Fibroblast of gingiva (primary cell): ENCODE results near the gene CRY1.

Experiments
- DNase-seq: peaks from one replicate; pipeline ENCODE4 v3.0.0-alpha.2; 2011; ENCODE audit warnings: low read depth

The CRY1 gene

DNA sequence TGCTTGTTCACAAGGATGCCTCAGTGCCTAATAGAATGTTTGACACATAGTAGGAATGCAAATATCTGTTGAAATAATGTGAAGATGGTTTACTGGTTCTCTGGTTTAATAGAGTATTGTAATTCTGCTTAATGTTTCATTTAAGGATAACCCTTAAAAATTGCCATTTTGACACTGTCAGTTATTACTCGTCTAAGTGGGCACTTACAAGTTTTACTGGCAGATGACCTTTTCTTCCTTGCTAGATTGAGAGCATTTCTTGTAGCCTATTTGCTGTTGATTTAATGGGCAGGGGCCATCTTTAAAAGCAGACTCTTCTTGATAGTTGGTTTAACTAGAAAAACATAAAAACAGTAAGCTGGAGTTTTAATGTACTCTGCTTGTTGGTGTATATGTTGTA lies 135.8 kb downstream of the CRY1 start:
- no peak for DNase-seq

DNA sequence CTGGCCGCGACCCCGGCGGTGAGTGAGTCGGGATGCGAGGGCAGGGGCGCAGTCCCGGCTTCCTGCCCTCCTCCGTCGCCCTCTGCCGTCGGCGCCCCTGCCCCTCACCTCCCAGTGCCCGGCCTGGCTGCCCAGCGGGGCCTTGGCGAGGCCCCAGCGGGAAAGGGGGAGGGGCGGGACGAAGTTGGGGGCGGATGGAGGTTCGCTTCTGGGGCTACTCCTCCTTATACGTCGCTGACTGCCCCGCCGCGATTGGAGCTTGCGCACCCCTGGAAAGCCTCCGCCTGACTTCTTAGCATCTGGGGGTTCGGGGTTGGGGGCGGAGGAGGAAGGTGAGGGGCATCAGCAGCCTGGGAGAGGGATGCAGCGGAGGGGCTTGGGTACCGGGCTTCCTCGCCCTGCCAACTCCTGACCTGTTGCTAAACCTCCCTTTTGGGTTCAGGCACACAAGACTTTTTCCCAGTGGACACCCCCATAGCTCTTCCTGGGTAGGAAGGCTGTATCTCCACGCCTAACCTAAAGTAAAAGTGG lies 137.2 kb downstream of the CRY1 start:
- DNase-seq, result peak; percentile 71

DNA sequence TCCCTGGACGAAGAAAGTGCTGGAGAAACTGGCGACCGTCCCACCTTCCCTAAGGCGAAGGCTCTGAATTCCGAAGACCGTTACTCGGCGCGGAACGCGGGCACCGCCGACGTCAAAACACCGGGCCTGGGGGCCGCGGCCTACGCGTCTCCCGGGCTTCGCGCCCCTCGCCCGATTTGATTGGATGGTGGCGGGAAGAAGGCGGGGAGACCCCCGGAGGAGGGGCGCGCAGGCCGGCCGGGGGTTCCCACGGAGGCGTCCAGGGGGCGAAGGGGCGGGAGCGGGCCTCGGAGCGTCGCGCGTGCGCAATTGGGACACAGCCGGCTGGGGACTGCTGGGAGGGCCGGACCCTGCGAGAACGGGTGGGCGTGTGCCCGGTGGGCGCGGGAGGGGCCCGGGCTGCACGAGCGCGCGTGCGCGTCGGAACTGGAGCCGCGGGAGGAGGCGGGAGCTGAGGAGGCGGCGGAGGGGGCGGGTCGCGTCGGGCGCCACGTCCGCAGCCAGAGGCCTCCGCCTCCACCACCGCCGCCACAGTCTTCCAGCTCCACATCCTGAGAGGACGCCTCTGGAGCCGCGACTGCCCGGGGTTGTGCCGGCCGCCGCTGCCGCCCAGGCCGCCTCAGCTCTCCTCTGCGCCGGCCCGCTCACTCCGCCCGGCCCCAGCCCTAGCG lies 137.8 kb downstream of the CRY1 start, which contains the start of gene TMEM263:
TMEM263 (plus strand) TSS at position 531 of the 671 bp plus-strand sequence. CDS start 11,210 bp downstream, outside the sequence.
- peak; percentile 98 for DNase-seq

DNA sequence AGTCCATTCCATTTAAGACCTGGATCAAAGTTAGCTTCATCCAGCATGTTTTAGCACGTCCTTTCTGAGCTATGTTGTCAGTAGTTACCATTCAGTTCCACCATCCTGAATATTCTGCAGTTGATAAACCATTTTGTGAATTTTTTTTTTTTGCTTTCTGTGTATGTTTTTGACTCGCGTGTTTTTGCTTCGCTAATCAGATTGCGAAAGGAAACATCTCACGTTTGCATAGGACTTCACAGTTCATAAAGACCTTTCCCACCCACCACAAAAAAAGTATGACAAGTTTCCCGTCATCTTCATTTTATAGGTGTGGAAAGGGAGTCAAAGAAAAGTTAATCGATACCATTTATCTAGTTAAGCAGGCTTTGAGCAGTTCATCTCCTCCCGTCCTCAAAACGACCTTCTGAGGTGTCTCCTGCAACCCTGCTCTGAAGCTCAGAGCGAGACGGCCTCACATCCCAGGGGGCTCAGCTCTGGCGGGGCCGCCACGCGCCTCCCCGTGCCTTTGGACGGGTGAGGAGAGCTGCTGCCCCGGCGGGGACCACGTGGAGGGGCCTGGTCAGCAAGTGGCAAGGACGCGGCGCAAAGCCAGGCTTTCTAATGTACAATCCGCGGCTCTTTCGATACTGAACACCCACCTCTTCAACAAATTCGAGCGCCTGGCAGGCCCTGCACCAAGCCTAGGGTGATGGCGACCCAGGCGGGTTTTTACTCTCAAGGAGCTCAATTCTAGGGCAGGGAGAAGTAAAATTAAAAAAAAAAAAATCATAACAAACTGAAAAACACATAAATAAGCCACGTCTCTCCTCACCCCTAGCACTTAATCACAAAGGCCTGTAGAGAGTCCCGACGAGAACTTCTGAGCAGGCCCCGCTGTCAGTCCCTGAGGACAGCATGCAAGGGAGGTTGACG lies 138.6 kb downstream of the CRY1 start:
- DNase-seq, result peak; percentile 39

DNA sequence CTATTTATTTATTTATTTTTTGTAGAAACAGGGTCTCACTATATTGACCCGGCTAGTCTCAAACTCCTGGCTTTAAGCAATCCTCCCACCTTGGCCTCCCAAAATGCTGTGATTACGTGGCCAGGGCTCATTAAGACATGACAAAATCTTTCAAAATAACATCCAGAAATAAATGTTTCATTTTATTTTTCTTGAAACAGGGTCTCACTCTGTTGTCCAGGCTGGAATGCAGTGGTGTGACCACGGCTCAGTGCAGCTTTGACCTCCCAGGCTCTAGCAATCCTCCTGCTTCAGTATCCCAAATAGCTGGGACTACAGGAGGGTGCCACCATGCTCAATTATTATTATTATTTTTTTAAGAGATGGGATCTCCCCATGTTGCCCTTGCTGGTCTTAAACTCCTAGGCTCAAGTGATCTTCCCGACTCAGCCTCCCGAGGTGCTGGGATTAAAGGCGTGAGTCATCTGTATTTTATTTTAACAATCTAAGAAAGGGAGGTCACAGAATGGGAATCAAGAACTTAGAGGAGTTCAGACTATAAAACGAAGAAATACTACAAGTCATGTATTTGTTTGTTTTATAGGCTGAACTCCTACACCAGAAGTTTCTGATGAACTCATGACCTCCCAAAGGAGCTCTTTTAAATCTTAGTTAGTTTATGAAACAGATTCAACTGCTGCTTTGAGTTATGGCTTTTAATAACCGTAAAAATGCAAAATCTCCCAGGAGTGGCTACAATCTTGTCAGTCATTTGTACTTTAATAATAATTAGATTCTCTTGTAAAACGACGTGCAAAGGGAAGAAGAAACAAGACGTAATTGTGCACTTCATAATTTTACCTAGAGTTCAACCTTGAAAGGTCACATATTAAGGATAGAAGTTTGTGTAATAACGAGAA lies 139.7 kb downstream of the CRY1 start:
- no peak for DNase-seq

DNA sequence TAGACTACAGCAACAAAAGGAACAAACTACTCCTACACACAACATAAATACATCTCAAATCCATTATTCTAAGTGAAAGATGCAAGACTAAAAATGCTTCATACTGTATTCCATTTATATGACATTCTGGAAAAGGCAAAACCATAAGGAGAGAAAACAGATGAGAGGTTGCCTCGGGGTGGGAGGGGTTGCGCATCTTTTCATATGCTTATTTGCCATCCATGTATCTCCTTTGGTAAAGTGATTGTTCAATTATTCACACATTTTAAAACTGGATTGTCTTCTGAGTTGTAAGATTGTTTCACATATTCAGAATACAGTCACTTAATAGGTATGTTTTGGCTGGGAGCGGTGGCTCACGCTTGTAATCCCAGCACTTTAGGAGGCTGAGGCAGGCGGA lies 142.8 kb downstream of the CRY1 start:
- DNase-seq, result no peak

DNA sequence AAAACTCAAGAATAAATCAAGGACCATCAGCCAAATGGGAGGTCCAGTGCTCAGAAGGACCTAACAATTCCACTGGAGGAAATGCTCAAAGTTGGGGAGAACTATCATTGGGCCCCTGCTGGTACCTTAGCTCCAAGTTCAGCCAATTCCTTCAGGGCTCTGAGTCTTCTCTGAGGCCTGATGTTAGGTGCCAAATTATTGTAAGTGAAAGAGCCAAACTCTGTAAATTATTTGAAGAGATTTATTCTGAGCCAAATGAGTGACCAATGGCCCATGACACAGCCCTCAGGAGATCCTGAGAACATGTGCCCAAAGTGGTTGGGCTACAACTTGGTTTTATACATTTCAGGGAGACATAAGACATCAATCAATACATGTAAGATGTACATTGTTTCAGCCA lies 145.9 kb downstream of the CRY1 start:
- DNase-seq, result no peak

DNA sequence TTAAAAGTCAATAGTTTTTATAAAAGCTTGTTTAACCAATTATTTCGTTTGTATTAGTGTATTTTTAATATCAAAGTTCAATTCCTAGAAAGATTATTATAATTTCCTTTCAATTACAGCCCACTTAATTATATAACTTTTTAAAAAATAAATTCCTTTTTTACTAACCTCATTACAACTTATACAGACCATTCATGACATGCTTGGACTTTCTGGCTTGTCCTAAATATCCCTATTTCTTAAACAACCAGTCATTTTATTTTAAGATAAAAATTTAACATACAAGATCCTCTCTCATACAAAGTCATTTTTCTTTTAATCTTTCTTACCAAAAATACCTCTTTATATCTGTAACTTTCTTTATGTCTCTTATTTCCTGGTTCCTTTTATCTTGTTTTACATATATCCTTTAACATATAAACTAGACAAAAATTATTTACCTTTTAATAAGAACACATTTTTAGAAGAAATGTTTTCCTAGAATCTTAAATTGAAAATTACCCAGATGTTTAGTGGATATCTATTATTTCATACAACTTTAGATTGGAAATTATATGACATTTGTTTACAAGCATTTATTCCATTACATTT lies 148.0 kb downstream of the CRY1 start:
- DNase-seq, result no peak

DNA sequence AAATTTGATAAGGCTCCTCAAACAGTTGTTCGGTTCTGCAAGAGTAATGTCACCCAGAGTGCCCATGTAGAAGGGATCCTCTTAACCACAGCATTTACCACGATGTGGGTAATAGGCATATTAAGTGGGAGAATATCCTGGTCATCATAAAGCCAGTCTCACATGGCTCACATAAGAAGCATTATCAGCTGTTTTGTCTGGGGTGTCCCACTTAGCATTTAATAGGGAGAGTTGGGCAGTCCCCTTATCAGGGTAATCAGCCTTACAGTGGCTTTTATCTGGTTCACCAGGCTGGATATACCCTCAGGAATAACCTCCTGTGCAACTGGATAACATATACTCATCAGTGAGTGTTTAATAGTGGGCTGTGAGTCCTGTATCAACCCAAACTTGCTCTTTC lies 150.6 kb downstream of the CRY1 start:
- no peak for DNase-seq

DNA sequence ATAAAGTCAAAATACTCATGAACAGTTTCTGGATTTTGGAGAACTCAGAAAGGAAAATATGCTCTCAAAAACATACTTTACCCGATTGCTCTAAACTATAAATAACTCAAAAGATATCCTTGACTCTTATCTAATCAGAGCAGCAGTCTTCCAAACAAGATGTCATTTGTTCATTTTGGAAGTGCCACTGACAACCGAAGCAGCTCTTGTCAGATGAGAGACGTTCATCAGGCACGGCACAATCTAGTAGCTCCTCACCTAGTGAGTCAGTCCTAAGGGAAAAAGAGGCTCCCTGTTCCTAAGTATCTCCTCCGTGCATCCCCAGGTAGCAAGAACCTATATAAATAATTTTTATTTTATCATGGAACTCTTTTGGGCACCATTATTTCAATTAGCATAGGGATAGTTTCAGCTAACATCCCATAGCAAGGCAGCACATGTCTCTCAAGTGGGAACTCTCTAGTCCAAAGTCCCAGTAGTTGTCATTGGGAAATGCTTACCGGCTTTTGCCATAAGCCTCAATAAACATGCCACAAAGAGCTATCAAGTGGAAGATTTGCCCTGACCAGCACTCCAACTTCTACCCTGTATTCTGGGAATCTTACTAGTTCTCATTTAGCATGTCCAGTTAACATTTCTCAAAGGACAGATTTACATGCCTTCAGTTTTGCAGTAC lies 151.7 kb downstream of the CRY1 start:
- no peak for DNase-seq
